ENCODE results near the gene APP. TPM values are rescaled to one million over a fixed set of nuclear protein-coding genes. Genes with fewer than 3 reads are reported as not detected.

Gene APP
- total RNA-seq, 1 experiment from 2014 or later = 560 TPM

GRCh38 chr21:26020510-26020909 lies 150.1 kb downstream of the APP start:
- Mint-ChIP-seq H3K27me3 (ENCODE audit: low read depth) (no peaks in the 10 kb centered on the region), H3K4me1 (peaks cover 42% of the 10 kb centered on the region)
- CTCF ChIA-PET = no interaction called here

GRCh38 chr21:26020081-26020480 lies 150.5 kb downstream of the APP start:
- no peak overlapping the region for H3K4me3 Mint-ChIP-seq
- CTCF ChIA-PET = no interaction called here
- H3K27me3 Mint-ChIP-seq (ENCODE audit: low read depth) = no peaks in the 10 kb centered on the region
- no peak for ATAC-seq
- DNase-seq (ENCODE audit: low spot score) = no peak
- H3K36me3 Mint-ChIP-seq = peaks cover 25% of the 10 kb centered on the region
- peaks cover 38% of the 10 kb centered on the region for H3K4me1 Mint-ChIP-seq
- POLR2A ChIA-PET = no interaction called here
- H3K27ac Mint-ChIP-seq = peak overlapping the region; percentile 8; the same call in 1 of the 2 replicates
- H3K9me3 Mint-ChIP-seq = no peaks in the 10 kb centered on the region
- TF ChIP-seq E2F4 (CRISPR knock-in tag; IDR thresholded peaks at IDR 0.05; ENCODE audit: borderline replicate concordance, low read depth) (no peak), ZNF423 (CRISPR knock-in tag; IDR thresholded peaks at IDR 0.05) (no peak), AR (CRISPR knock-in tag; IDR thresholded peaks at IDR 0.05) (no peak), FOXP4 (CRISPR knock-in tag; IDR thresholded peaks at IDR 0.05) (no peak)

More at GRCh38 chr21:26020510-26020909, 150.1 kb downstream of the APP start:
- ATAC-seq (no peak), DNase-seq (ENCODE audit: low spot score) (no peak)
- Mint-ChIP-seq H3K9me3 (no peaks in the 10 kb centered on the region), H3K4me3 (no peak overlapping the region), H3K36me3 (peaks cover 25% of the 10 kb centered on the region), H3K27ac (no peak overlapping the region)
- TF ChIP-seq ARID4B (CRISPR knock-in tag; IDR thresholded peaks at IDR 0.05; ENCODE audit: borderline replicate concordance) (no peak), RORB (CRISPR knock-in tag; IDR thresholded peaks at IDR 0.05) (no peak), ZNF425 (CRISPR knock-in tag; conservative IDR thresholded peaks at IDR 0.05) (no peak), ZSCAN18 (CRISPR knock-in tag; IDR thresholded peaks at IDR 0.05) (no peak), ZNF423 (CRISPR knock-in tag; IDR thresholded peaks at IDR 0.05) (no peak), MLX (CRISPR knock-in tag; IDR thresholded peaks at IDR 0.05) (no peak)
- POLR2A ChIA-PET = no interaction called here
